Activated CD8-positive, alpha-beta memory T cell treated with anti-CD3 and anti-CD28 coated beads, Interleukin-2, amount 50 U/mL, for 4 hours (primary cell): Measurements from ENCODE around the gene SLC25A22.

Source experiments
- DNase-seq: peaks from one replicate; pipeline ENCODE4 v3.0.0-alpha.2; 2020

The SLC25A22 gene

GRCh38 chr11:798093-798713, at the start of gene SLC25A22:
Gene SLC25A22, minus strand, starts transcription at chr11:798281. Its CDS starts 3,275 bp downstream, at chr11:795006.
- DNase-seq: peak; percentile 87

DNA sequence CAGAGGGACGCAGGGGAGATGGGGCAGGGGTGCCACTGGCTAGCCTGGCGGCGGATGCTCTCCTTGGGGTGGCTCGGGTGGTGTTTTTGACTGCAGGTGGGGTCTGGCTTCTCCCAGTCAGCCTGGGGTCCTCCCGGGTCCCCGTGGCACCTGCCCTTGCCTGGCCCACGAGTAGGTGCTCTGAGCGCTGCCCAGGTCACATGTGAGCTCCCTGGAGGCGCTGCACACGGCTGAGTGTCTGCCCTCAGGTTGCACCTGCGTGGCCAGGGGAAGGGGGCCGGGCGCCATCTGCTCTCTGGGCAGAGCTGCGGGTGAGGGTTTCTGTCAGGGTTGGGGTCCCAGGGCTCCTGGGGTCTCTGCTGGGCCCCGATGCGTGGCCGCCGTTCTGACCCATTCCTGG, 49.8 kb upstream of the SLC25A22 start:
- DNase-seq: no peak

GRCh38 chr11:846496-847098, 48.5 kb upstream of the SLC25A22 start:
- no peak for DNase-seq

DNA sequence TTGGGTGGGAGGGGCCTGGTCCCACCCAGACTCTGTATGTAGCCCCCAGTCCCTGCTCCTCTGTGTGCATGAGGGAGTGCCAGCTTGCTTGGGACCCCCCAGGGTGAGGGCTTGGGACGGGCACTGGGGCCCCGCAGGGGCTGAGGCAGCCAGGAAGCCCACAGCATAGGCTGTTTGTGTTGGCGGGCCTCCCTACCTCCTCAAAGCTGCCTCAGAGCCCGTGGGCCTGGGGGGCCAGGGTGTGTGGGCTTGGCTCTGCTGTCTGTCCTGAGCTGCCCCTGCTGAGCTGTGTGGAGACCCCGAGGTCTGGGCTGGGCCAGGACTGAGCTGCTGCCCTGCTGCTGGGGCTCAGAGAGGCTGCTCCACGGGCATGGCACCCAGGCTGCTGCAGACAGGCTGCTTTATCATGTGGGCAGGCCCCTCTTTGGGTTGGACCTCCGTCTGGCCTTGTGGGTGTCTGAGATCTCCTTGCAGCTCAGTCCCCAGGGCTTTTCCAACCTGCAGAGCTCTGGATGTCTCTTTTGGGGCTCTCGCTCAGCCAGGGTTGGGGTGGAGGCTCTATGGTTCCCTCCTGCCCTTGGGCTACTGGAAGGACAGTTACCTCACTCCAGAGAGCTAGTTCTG, 47.9 kb upstream of the SLC25A22 start:
- no peak for DNase-seq

GRCh38 chr11:844693-845644, 46.9 kb upstream of the SLC25A22 start:
- DNase-seq: no peak

DNA sequence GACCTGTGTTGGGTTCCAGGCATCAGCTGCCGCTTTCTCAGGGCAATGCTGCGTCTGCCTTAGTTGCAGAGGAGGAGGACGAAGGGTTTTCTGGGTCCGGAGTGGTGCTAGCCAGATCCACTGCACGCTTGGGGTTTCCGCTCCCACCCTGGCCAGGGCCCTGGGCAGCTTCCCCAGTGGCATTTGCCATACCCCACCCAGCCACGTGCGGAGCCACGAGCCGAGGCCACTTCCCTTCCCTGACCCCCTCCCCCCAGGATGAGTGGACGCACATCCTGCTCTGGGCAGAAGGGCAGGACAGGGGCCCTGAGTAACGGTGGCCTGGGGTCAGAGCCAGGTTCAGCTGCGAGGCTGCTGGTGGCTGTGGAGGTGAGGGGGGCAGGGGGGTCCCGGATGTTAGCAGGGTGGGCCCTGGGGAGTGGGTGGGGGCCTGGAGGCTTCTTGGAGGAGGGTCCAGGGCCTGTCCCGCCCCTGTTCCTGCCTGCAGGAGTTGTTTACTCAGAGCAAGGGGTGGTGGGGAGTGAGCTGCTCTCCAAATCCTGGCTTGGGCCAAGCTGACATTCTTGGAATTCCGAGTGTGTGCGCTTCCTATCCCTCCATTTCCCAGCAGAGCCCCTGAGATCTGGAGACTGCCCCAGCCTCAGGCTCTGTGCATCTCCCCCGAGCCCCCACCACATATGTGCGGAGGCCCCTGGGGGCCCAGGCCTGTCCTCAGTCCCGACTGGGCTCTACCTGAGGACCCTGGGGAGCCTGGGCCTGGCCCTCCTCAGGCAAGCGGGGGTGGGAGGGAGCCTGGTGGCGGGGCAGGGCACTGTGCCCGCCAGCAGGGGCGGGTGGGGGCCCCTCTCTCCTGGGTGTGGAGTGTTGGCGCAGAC, 46.0 kb upstream of the SLC25A22 start:
- DNase-seq: no peak

DNA sequence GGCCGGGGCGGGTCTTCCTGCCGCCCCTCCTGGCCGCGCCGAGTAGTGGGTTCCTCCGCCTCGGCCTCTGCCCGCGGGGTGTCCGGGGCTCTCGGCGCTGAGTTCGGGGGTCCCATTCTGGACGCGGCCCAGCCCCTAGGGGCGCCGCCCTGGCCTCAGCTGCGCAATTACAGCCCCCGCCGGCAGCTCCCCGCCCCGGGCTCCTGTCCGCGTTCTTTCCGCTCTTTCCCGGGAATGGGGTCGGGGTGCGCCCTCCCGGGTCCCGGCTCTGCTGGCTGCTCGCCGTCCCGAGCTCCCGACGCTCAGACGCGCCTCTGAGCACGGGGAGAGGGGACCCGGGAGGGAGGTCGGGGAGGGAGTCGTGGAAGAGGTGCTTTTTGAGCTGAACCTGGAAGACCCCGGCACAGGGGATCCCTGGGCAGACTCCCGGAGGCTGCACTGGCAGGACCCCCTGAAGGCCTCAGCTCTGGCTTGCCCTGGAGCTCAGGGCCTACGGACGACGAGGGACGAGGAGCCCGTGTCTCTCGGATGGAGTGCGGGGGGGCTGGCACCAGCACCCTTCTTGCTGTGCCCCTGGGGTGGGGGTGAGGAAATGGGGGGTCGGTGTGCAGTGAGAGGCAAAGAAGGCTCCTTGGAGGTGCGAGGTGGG, 45.1 kb upstream of the SLC25A22 start:
- DNase-seq: no peak

DNA sequence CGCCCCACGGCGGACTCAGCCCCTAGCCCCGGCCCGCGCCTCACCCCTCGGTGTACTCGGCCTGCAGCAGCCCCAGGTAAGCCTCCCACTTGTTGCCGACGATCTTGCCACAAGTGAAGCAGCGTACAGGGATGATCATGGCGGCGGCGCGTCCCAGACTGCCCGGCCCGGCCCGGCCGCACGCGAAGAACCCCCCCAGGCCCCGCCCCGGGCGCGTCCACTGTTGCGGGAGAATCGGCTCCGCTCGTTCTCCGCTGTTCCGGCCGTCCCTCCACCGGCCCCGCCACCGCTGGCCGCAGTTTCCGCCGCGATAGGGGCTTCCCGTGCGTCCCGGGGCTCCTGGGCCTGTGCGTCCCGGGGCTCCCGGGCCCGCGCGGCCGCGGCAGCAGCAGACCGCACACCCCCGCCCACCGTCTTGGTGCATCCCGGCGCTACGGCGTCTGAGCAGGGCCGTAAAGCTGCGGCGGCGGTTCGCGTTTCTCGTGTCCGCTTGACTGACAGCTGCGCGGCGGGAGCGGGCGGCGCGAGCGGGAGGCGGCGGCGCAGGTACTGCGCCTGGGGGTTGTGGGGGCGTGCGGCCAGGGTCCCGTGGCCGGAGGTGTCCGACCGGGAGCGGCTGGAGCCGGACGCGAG, 44.4 kb upstream of the SLC25A22 start, which contains the start of the genes POLR2L and TSPAN4:
POLR2L (minus strand) TSS at position 160 of the 633 bp plus-strand sequence; CDS start at position 139, 21 bp downstream.
TSPAN4 (plus strand) TSS at position 483 of the 633 bp plus-strand sequence. CDS start 7,453 bp downstream, outside the sequence.
- DNase-seq: peak; percentile 89

GRCh38 chr11:841981-842369, 43.9 kb upstream of the SLC25A22 start:
- DNase-seq: no peak

- DNase-seq: no peak
These were observed 42.0 kb upstream of the SLC25A22 start for GRCh38 chr11:839875-840617.

- no peak for DNase-seq
These were observed 41.2 kb upstream of the SLC25A22 start for GRCh38 chr11:839280-839623.

GRCh38 chr11:838441-839279, 40.6 kb upstream of the SLC25A22 start:
- no peak for DNase-seq

GRCh38 chr11:837990-838307, 39.9 kb upstream of the SLC25A22 start:
- no peak for DNase-seq

- no peak for DNase-seq
These were observed 39.3 kb upstream of the SLC25A22 start for GRCh38 chr11:837189-837989.

GRCh38 chr11:836700-837099, 38.6 kb upstream of the SLC25A22 start:
- DNase-seq: no peak

- DNase-seq: no peak
These were observed 38.2 kb upstream of the SLC25A22 start for GRCh38 chr11:836274-836673.

DNA sequence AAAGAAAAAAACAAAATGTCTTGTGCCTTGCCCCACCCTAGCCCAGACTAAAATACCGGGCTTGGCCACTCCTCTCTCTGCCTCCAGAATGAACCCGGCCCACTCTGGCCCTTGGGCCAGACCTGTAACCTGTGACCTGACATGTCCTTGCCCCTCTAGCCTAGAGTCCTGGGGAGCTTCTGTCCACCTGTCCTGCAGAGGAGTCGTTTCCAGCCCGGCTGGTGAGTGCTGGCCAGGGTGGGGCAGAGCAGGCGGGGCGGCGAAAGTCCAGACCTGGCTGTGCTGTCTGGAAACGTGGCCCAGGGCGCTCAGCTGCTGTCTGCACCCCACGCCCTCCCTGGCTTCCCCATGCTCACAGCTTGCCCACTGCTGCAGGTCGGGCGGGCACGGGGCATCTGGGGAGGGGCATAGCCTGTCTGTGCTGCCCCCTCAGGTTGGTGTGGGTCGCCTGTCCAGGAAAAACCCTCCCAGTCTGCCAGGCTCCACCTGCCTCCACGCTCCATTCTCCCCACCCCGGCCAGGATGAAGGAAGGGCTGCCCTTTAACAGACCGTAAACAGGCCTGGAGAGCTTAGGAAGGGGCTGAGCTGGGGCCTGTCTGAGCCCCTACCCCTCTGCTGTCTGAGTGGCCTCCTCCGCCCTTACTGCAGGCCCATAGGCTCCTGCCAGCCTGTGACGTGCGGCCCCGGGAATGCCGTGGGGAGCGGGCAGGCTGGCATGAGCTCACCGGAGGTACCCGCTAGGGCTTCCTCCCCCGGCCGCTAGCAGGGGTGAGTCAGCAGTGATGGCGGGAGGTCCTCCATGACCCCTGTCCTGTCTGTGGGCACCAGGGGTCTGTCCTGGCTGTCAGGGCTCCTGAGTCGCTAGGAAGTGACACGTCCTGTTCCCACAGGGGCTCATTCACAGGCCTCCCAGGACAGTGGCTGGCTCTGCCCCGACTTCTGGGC, 36.6 kb upstream of the SLC25A22 start:
- DNase-seq: no peak
